ENCODE results near the gene NAT14. TPM values are rescaled to one million over a fixed set of nuclear protein-coding genes. Genes with fewer than 3 reads are reported as not detected.

The NAT14 gene
- polyA plus RNA-seq, 1 donor (not counting 4 experiments of a cell fraction or from before 2014, with no cell fraction given): 11.0 TPM

DNA sequence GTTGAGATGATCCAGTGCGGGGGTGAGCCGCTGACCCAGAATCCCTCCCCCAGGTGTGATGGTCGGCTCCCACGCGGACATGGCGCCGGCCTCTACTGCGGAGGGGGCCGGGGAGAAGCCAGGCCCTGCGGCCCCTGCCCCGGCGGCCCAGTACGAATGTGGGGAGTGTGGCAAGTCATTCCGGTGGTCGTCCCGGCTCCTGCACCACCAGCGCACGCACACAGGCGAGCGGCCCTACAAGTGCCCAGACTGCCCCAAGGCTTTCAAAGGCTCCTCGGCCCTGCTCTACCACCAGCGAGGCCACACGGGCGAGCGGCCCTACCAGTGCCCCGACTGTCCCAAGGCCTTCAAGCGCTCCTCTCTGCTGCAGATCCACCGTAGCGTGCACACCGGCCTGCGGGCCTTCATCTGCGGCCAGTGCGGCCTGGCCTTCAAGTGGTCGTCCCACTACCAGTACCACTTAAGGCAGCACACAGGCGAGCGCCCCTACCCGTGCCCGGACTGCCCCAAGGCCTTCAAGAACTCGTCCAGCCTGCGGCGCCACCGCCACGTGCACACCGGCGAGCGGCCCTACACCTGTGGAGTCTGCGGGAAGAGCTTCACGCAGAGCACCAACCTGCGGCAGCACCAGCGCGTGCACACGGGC lies 3.7 kb upstream of the NAT14 start:
- peaks cover 22% of the 10 kb centered on the region for H3K79me2 ChIP-seq (ENCODE audit: control insufficient read depth, insufficient read depth, low read length)
- no peak overlapping the region for H3K9ac ChIP-seq (ENCODE audit: control insufficient read depth, extremely low read depth, insufficient read depth, low read length)
- dilution Hi-C loops (cut with MboI; ENCODE audit: extremely low pct_ligation_motif_present, low sequenced_read_pairs): no loop called here
- H3K36me3 ChIP-seq (ENCODE audit: control insufficient read depth in 2 of 2, extremely low read depth in 1 of 2, insufficient read depth in 2 of 2, low read length in 2 of 2): peaks cover 0 to 4% of the 10 kb centered on the region in 2 experiments
- no peak overlapping the region for H3K4me2 ChIP-seq (ENCODE audit: control insufficient read depth, extremely low read depth, insufficient read depth, low read depth, low read length)
- no peak for TF ChIP-seq EZH2 (IDR thresholded peaks at IDR 0.05; ENCODE audit: low read length)
- TF ChIP-seq, protein P1, sequence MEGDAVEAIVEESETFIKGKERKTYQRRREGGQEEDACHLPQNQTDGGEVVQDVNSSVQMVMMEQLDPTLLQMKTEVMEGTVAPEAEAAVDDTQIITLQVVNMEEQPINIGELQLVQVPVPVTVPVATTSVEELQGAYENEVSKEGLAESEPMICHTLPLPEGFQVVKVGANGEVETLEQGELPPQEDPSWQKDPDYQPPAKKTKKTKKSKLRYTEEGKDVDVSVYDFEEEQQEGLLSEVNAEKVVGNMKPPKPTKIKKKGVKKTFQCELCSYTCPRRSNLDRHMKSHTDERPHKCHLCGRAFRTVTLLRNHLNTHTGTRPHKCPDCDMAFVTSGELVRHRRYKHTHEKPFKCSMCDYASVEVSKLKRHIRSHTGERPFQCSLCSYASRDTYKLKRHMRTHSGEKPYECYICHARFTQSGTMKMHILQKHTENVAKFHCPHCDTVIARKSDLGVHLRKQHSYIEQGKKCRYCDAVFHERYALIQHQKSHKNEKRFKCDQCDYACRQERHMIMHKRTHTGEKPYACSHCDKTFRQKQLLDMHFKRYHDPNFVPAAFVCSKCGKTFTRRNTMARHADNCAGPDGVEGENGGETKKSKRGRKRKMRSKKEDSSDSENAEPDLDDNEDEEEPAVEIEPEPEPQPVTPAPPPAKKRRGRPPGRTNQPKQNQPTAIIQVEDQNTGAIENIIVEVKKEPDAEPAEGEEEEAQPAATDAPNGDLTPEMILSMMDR (optimal IDR thresholded peaks at IDR 0.05 in 1 of 3, IDR thresholded peaks at IDR 0.05 in 1 of 3, conservative IDR thresholded peaks at IDR 0.05 in 1 of 3; ENCODE audit: extremely low read depth in 1 of 3, insufficient read depth in 2 of 3, low read length in 3 of 3): no peak
- H3K9me1 ChIP-seq (ENCODE audit: control insufficient read depth, extremely low read depth, insufficient read depth, low read length): no peaks in the 10 kb centered on the region
- no peaks in the 10 kb centered on the region for H3K9me3 ChIP-seq (ENCODE audit: control insufficient read depth, low read depth, low read length)
- no peak overlapping the region for H3K27ac ChIP-seq (ENCODE audit: control insufficient read depth, insufficient read depth, low read length)
- H4K20me1 ChIP-seq (ENCODE audit: control insufficient read depth, extremely low read depth, insufficient read depth, low read length): no peaks in the 10 kb centered on the region
- DNase-seq (ENCODE audit: low read depth, low spot score) (no peak), FAIRE-seq (no peak)
- H3K4me3 ChIP-seq (ENCODE audit: control insufficient read depth in 2 of 3, extremely low read depth in 1 of 3, insufficient read depth in 2 of 3, low read depth in 1 of 3, low read length in 3 of 3): no peak overlapping the region
- H2AFZ ChIP-seq (ENCODE audit: control insufficient read depth, low read length): no peak overlapping the region
- peaks cover 15% of the 10 kb centered on the region for H3K4me1 ChIP-seq (ENCODE audit: control insufficient read depth, extremely low read depth, insufficient read depth, low read length)
- H3K27me3 ChIP-seq (ENCODE audit: control insufficient read depth, extremely low read depth, insufficient read depth, low read length): no peaks in the 10 kb centered on the region

DNA sequence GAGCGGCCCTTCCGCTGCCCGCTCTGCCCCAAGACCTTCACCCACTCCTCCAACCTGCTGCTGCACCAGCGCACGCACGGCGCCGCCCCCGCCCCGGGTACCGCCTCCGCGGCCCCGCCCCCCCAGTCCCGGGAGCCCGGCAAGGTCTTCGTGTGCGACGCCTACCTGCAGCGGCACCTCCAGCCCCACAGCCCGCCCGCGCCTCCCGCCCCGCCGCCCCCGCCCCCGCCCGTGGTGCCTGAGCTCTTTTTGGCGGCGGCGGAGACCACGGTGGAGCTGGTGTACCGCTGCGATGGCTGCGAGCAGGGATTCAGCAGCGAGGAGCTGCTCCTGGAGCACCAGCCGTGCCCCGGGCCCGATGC lies 3.2 kb upstream of the NAT14 start:
- Histone ChIP-seq H3K9ac (ENCODE audit: control insufficient read depth, extremely low read depth, insufficient read depth, low read length) (no peak overlapping the region), H3K4me3 (ENCODE audit: control insufficient read depth in 2 of 3, extremely low read depth in 1 of 3, insufficient read depth in 2 of 3, low read depth in 1 of 3, low read length in 3 of 3) (no peak overlapping the region), H3K9me1 (ENCODE audit: control insufficient read depth, extremely low read depth, insufficient read depth, low read length) (no peaks in the 10 kb centered on the region), H3K36me3 (ENCODE audit: control insufficient read depth in 2 of 2, extremely low read depth in 1 of 2, insufficient read depth in 2 of 2, low read length in 2 of 2) (peaks cover 0 to 5% of the 10 kb centered on the region in 2 experiments), H3K27ac (ENCODE audit: control insufficient read depth, insufficient read depth, low read length) (no peak overlapping the region), H3K4me1 (ENCODE audit: control insufficient read depth, extremely low read depth, insufficient read depth, low read length) (peaks cover 20% of the 10 kb centered on the region), H3K27me3 (ENCODE audit: control insufficient read depth, extremely low read depth, insufficient read depth, low read length) (no peaks in the 10 kb centered on the region), H3K9me3 (ENCODE audit: control insufficient read depth, low read depth, low read length) (no peaks in the 10 kb centered on the region), H3K79me2 (ENCODE audit: control insufficient read depth, insufficient read depth, low read length) (peaks cover 22% of the 10 kb centered on the region), H4K20me1 (ENCODE audit: control insufficient read depth, extremely low read depth, insufficient read depth, low read length) (no peaks in the 10 kb centered on the region), H2AFZ (ENCODE audit: control insufficient read depth, low read length) (no peak overlapping the region), H3K4me2 (ENCODE audit: control insufficient read depth, extremely low read depth, insufficient read depth, low read depth, low read length) (no peak overlapping the region)
- TF ChIP-seq, protein P1 (optimal IDR thresholded peaks at IDR 0.05 in 1 of 3, IDR thresholded peaks at IDR 0.05 in 1 of 3, conservative IDR thresholded peaks at IDR 0.05 in 1 of 3; ENCODE audit: extremely low read depth in 1 of 3, insufficient read depth in 2 of 3, low read length in 3 of 3): no peak
- TF ChIP-seq EZH2 (IDR thresholded peaks at IDR 0.05; ENCODE audit: low read length): no peak
- dilution Hi-C loops (cut with MboI; ENCODE audit: extremely low pct_ligation_motif_present, low sequenced_read_pairs): no loop called here
- DNase-seq (ENCODE audit: low read depth, low spot score) (no peak), FAIRE-seq (no peak)

Measured in keratinocyte (primary cell).